GM21619 (cell line): Measurements from ENCODE around the gene NQO1.

Experiments
- ATAC-seq: cut with Tn5 transposase; IDR thresholded peaks from one replicate; pipeline ENCODE4 v1.9.1; 2021; ENCODE audit not compliant: unreplicated experiment

NQO1 gene

DNA sequence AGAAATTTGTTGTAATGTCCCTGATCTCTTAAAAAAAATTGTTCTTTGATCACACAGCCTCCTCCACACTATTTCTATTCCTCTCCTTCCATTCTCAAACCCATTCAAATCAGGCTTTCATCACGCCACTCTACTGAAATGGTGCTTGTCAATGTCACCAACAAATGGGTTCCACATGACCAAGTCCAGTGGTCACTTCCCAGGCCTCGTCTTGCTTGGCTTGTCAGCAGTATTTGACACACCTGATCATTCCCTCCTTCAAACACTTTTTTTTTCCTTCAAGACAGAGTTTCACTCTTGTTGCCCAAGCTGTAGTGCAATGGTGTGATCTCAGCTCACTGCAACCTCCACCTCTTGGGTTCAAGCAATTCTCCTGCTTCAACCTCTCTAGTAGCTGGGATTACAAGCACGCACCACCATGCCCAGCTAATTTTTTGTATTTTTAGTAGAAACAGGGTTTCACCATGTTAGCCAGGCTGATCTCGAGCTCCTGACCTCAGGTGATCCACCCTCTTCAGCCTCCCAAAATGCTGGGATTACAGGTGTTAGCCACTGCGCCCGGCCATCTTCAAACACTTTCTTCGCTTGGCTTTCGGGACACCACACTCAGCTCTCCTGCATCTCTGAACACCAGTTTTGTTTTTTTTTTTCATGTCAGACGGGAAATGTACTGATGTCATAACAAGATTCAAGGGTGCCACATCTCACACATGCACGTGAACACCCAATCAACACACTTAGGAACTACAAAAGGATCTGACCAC is 18.3 kb downstream of the NQO1 start:
- no peak for ATAC-seq

DNA sequence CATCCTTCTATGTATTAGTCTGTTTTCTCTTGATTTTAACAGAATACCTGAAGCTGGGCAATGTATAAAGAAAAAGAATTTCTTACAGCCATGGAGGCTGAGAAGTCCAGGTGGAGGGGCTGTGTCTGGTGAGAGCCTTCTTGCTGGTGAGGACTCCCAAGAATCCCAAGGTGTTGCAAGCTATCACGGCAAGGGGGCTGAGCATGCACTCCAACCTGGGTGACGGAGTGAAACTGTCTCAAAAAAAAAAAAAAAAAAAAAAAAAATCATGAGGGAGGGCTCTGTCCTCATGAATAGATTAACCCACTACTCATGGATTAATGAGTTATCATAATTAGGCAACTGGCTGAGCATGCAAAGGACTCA is 19.4 kb downstream of the NQO1 start:
- no peak for ATAC-seq

DNA sequence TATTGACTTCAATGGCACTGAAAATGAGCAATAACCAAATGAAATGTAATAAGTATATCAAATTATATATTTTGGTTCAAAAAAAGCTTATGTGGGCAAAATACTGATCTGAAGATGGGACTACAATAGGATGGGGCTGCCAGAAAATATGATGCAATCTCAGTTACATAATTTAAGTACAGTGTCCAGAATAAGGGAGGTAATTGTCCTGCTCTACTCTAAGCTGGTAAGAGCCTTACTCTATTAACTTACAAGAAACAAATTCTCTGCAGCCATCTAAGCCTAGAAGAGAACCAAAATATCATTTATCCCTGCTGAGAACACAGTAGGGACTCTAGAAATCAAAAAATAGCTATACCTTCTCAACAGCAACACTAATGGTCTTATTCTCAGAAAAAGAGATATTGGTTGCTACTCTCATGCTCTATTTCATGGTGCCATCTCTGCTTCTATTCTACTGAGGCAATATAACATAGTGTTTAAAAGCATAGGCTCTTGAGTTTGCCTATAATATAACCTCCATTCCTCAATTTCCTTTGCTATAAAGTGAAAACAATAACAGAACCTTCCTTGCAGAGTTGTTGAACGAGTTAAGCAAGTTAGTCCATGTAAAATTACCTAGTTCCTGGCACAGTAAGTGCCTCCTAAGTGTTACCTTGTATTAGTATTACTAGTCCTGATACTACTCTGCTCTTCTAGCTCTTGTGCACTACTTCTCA is 19.9 kb downstream of the NQO1 start:
- ATAC-seq, result no peak

DNA sequence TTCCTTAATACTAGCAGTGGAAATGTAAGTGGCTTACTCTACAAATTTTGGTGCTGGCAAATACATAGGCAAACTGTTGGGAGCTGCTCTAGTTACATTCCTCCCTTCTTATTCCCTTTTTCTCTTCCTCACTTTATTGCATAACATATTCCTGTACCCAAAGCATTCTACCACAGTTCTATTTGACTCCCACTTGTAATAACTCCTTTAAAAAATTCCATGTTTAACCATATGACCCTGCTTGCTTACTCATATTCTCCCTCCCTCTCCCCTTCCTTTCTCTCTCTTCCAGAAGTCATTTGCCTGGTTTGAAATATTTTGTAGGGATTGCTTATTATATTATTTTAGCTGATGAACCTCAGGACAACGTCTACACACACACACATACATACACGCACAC is 22.7 kb downstream of the NQO1 start:
- ATAC-seq, result no peak

DNA sequence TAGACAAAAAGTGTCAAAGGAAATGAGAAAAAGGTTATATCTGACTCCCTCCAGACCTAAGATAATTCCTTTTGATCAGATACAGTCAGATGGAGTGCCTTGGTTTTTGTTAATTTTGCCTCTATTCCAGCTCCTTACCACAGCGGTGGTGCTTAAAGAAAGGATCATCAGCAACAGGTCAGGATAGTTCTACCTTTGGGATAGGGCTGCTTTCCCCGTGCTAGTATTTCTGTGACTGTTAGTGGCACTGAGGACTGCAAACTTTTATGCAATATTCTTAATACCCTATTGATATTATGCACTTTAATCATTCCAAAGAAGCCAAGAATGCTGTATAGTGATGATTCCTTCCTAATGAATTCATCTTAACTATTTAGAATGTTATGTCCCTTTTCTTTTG is 24.5 kb downstream of the NQO1 start:
- ATAC-seq, result no peak

DNA sequence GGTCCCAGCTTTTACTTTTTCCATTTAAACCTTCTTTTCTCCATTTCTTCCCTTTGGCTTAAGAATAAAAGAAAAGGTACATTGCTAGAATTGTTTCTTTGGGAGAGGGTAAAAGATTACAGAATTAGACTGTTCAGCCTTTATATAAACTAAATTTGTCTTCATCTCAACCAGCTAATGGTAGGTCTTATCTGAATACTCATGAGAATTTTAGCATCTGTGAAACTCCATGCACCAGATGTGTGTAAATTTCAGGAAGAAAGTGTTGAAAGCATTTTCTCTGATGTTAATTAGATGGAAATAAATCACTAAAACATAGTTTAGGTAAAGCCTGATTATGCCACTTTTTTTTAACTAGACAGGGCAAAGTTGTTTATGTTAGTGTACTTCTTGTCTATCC is 24.9 kb downstream of the NQO1 start:
- no peak for ATAC-seq

DNA sequence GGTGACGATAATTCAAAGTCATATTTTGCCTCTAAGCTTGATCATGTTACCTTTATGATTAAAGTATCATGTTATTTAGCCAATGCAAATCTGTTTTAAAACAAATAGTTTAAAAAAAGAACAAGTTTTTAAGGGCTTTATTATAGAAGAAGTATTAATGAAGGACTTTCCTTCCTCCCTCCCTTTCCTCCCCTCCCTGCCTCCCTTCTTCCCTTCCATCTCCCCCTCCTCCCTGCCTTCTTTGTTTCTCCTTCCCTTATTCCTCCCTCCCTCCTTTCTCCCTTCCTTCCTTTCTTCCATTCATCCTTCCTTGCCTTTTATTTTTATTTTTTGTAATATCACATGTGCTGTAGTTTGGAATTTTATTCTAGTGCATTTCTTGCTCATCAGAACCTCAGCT is 26.4 kb downstream of the NQO1 start:
- no peak for ATAC-seq

DNA sequence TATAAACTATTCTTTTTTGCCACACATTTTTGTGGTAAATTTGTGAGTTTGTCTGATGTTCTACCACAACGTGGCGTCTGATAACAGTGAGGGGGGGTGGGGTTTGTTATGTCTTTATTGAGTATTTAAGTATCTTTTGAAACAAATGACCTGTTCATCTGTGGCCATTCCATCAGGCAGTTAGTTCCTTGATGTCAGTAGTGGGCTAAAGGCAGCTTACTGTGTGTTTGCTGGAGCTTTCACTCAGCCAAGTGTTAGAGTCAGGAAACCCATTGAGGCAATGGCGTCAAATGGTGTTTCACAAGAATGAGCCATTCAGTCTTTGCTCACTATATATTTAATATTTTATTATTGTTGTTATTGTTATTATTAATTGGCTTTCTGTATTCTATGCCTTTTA is 28.0 kb downstream of the NQO1 start:
- no peak for ATAC-seq

DNA sequence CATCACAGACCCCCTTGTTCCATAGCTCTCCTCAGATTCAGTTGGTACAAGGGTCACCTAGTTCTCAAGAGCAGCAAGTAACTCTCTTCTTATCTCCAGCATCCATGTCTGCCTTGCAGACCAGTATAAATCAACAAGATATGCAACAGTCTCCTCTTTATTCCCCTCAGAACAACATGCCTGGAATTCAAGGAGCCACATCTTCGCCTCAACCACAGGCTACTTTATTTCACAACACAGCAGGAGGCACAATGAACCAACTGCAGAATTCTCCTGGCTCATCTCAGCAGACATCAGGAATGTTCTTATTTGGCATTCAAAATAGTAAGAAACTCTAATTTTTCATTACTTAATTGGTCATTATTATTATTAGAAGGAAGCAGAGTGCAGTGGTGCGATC is 32.4 kb downstream of the NQO1 start:
- no peak for ATAC-seq

DNA sequence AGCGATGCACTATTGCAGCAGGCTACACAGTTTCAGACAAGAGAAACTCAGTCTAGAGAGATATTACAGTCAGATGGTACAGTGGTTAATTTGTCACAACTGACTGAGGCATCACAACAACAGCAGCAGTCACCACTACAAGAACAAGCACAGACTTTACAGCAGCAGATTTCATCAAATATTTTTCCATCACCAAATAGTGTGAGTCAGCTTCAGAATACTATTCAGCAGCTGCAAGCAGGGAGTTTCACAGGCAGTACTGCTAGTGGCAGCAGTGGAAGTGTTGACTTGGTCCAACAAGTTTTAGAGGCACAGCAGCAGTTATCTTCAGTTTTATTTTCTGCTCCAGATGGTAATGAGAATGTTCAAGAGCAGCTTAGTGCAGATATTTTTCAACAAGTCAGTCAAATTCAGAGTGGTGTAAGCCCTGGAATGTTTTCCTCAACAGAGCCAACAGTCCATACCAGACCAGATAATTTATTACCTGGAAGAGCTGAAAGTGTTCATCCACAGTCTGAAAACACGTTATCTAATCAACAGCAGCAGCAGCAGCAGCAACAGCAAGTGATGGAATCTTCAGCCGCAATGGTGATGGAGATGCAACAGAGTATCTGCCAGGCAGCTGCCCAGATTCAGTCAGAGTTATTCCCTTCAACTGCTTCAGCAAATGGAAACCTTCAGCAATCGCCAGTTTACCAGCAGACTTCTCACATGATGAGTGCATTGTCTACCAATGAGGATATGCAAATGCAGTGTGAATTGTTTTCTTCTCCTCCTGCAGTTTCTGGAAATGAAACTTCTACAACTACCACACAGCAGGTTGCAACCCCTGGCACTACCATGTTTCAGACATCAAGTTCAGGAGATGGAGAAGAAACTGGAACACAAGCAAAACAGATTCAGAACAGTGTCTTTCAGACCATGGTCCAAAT is 34.1 kb downstream of the NQO1 start:
- ATAC-seq, result no peak

DNA sequence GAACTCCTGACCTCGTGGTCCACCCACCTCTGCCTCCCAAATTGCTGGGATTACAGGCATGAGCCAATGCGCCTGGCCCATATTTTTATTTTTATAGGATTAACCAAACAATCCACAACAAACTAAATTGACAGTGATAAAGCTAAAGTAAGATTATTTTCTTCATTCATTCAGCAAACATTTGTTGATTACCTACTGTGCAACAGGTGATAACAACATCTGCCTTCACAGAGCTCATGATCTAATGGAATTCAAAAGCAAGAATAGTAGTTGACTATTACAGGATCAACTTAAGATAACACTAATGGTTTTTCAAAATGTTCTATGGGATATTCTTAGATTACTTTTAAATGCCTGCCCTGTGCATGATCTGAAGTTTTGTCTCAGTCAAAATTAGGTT is 37.8 kb downstream of the NQO1 start:
- no peak for ATAC-seq

DNA sequence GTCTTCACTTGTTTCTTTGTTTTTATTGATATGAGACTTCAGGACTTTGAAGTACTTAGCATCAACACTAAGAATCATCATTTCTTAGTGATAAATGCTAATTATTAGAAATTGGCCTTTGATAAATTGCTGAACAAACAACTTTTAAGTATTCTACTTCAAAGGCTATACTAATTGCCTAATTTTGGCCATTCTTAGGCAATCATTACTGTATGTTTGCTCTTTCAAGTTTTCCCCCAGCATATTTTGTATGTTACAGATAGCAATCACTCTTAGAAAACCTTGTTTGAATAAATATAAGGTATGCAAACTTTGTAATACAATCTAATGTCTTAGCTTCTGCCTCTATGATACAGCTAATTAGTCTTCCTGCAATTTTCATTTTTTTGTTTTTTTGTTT is 46.0 kb downstream of the NQO1 start:
- no peak for ATAC-seq

DNA sequence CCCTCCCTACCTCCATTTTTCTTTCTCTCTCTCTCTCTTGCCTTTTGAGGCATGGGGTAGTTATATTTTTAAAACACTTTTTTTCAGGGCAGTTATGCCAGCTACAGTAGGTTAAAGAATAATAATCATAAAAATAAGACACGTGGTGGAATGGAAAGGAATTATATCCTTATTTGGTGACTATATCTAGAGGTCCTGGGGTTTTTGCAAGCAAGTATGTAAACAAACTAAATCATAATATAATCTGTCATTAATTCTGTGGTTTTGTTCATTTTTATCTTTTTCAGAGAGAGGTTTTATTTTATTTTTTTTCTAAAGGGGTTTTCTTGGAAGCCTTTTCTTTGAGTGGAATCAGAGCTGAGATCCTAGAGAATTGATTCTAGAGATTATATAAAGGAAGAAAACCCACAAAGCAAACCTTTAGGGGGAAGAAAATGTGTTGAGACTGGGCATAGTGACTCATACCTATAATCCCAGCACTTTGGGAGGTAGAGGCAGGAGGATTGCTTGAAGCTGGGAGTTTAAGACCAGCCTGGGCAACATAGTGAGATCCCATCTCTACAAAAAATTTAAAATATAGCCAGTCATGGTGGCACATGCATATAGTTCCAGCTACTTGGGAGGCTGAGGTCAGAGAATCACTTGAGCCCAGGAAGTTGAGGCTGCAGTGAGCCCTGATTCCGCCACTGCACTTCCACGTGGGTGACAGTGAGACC is 53.2 kb downstream of the NQO1 start:
- no peak for ATAC-seq

DNA sequence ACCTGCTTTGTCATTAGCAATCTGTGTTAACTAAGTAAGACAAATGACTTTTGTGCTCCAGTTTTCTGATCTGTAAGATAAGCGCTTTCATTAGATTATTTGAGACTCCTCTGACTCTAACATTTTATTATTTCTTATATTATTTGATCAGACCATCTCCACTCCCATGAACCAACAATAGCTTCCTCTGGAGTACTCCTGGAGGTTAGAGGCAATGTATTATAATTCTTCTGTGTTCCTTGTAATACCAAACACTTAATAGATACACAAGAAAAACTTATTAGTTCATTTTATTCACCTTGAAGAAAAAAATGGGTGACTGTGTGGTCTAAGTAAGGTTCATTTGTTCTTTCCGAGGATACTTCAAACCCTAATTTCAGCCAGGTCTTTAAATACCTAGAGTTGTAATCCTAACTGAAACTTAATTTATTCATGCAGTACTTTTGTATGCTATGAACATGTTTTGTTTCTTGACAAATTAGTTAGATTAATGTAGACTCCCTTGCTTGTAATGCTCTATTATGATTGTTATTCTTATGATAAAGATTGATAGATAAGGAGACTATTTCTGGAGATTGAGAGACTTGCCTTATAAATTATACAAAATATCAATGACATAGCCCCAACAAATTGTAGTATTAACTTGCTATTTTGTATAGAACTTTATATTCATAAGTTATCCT is 53.9 kb downstream of the NQO1 start:
- ATAC-seq, result no peak

DNA sequence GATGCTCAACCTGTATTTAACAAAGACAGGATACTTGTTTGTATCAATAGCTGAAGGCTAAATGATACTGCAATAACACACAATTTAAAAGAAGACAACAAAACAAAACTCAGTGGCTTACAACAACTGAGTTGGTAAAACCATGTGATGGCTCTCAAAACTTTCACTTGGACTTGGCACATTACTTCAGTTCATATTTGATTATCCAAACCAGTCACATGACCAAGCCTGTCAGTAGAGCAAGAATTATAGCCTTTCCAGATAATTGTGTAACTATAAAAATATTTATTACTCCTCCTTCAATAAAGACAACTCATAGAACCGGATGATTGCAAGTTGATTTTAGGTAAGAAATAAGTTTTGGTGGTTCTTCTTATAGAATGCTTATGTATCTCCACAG is 56.8 kb downstream of the NQO1 start:
- ATAC-seq, result no peak

DNA sequence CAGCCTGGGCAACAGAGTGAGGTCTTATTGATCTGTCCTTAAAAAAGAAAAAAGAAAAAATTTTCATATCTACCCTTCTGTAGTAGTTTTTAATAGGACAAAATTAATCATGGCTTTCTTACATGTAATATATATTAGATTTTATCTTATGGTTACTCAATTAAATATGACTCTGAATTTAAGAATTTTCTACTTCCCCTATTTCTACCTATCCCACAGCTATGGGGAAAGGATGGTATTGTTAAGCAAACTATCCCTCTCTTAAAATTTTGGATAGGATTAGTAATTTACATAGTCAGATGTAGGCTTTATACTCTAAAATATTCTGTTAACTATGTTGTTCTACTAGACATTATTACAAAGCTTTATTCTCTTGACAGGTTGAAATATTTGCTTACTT is 62.5 kb downstream of the NQO1 start:
- ATAC-seq, result no peak

DNA sequence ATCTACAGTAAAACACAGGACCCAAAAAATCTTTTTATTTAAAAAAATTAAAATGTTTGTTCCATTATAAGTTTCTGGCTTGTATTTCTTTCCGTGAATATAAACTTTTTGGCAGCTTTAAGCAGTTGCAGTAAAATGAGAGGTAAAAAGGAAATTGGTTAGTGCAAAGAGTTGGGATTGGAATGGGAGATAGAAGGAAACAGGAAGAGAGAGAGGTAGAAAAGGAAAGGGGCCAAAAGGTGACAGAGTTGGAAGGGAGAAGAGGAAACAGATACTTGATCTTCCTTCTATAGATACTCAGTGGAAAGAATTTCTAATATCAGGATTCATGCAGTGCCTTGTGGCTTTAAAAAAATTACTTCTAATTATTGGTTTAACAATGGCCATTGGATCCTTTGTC is 63.5 kb downstream of the NQO1 start:
- ATAC-seq, result no peak

DNA sequence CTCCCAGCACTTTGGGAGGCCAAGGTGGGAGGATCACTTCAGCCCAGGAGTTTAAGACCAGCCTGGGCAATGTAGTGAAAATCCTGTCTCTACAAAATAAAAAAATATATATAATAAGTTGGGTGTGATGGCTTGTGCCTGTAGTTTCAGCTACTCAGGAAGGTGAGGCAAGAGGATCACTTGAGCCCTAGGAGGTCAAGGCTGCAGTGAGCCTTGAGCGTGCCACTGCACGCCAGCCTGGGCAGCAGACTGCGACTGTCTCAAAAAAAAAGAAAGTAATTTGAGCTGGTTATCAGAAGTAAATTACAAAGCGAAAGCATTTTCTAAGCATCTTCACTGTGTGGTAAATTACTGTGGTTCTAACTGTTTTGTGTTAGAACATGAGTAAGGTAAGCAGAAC is 66.2 kb downstream of the NQO1 start:
- ATAC-seq, result no peak
